Urinary bladder (tissue), 4 donors: ENCODE data around the gene ROR1. TPM values are rescaled to one million over a fixed set of nuclear protein-coding genes. Genes with fewer than 3 reads are reported as not detected.

ENCODE experiments used
- DNase-seq: peaks from one replicate; pipeline ENCODE4 v3.0.0-alpha.2; 2015; ENCODE audit errors: extremely low spot score
- H3K27ac ChIP-seq: one replicate; pipeline ENCODE4 v1.5.1; 2013; ENCODE audit warnings: low read depth, mild to moderate bottlenecking, moderate library complexity
- H3K36me3 ChIP-seq: one replicate; pipeline ENCODE4 v1.6.1; 2013; ENCODE audit warnings: mild to moderate bottlenecking, moderate library complexity; ENCODE audit not compliant: insufficient read depth
- H3K4me1 ChIP-seq: one replicate; pipeline ENCODE4 v1.6.1; 2013; ENCODE audit warnings: mild to moderate bottlenecking, moderate library complexity; ENCODE audit not compliant: insufficient read depth
- H3K4me3 ChIP-seq: one replicate; pipeline ENCODE4 v1.5.1; 2013; ENCODE audit warnings: low read depth, low read length
- WGBS: extraction: QIAGEN DNeasy Blood & Tissue Kit; methylation state at CpG from one replicate; pipeline ENCODE4 v1.1.7; 2013; 5-methylcytosine and 5-hydroxymethylcytosine counted together
- polyA plus RNA-seq: library from polyadenylated mRNA; stranded (reverse); fragments of 200-250 nt; gene quantifications from one replicate; pipeline ENCODE4 v1.2.3, GENCODE V29; 2013
- total RNA-seq: library from RNA; depleted of rRNA; stranded (reverse); fragments of >200 nt; gene quantifications from one replicate; pipeline ENCODE4 v1.2.3, GENCODE V29; 2014
- donor health status: healthy with polysubstance abuse.
- donor health status: healthy.

The ROR1 gene
- total and polyA plus RNA-seq, 2 donors, result 5.9 to 33.2 TPM

GRCh38 chr1:64046243-64046642, 272.4 kb downstream of the ROR1 start:
- no peak overlapping the region for H3K4me3 ChIP-seq
- WGBS, result 96% methylated on average over 2 of the region's 2 CpGs
- peaks cover 3% of the 10 kb centered on the region for H3K4me1 ChIP-seq
- no peaks in the 10 kb centered on the region for H3K36me3 ChIP-seq
- no peak overlapping the region for H3K27ac ChIP-seq
- DNase-seq, result no peak

GRCh38 chr1:64046891-64047290, 273.1 kb downstream of the ROR1 start:
- Histone ChIP-seq H3K4me3 (no peak overlapping the region), H3K27ac (no peak overlapping the region), H3K4me1 (peaks cover 1% of the 10 kb centered on the region), H3K36me3 (no peaks in the 10 kb centered on the region)
- DNase-seq, result no peak

- Histone ChIP-seq H3K4me3 (no peak overlapping the region), H3K36me3 (no peaks in the 10 kb centered on the region), H3K27ac (no peak overlapping the region), H3K4me1 (no peaks in the 10 kb centered on the region)
- 80% methylated on average over 1 of the region's 1 CpG for WGBS
- DNase-seq, result no peak
Measured at GRCh38 chr1:64047549-64047996, 273.8 kb downstream of the ROR1 start.

DNA sequence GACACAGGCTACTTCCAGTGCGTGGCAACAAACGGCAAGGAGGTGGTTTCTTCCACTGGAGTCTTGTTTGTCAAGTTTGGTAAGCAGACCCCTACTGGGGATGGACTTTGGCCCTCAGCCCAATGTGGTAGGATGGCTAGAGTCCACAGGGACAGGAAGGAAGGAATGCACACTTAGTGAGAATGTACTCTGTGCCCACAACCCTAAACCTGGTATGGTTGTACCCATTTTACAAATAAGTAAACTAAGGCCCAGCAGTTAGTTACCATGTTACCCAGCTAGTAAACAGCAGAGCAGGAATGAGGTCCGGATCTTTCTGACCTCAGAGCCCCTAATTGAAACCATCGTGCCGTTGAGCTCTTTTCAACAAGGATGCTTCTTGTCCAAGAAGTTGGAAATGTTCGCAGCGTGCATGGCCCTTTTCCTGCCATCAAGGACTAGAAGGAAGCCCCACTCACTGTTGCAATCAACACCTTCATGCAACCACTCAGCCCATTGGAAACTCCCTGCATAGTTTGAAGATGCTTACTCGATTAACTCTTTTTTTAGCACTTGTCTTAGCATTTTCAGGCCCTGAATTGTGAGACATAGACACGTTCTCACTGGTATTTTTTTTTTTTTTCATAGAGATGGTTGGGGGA, 276.2 kb downstream of the ROR1 start:
- 91% methylated on average over 9 of the region's 9 CpGs for WGBS
- no peaks in the 10 kb centered on the region for H3K36me3 ChIP-seq
- H3K4me3 ChIP-seq, result no peak overlapping the region
- no peak overlapping the region for H3K27ac ChIP-seq
- no peaks in the 10 kb centered on the region for H3K4me1 ChIP-seq
- no peak for DNase-seq

- H3K27ac ChIP-seq, result no peak overlapping the region
- WGBS, result 73% methylated on average over 2 of the region's 2 CpGs
- no peak for DNase-seq
Measured at GRCh38 chr1:64050601-64051000, 276.8 kb downstream of the ROR1 start.

DNA sequence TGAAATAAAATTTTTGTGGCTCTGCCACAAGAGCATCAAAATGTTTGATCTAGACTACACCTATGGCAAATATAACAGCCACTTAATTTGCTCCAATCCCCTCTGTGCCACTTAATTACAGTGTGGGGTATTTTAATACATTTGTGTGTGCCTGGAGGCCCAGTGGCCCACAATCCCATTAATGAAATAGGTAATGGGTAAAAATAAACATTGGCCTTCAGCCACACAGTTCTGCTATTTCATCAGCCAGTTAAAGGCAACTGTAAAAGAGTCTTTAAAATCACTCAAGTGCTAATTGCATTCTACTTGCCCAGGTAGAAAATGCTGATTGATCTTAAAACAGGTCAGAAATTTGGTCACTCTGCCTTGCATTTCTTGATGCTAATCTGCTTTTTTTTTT, 278.0 kb downstream of the ROR1 start:
- no peak for DNase-seq
- Histone ChIP-seq H3K27ac (no peak overlapping the region), H3K4me3 (no peak overlapping the region), H3K4me1 (no peaks in the 10 kb centered on the region), H3K36me3 (no peaks in the 10 kb centered on the region)

More at GRCh38 chr1:64050601-64051000, 276.8 kb downstream of the ROR1 start:
- Histone ChIP-seq H3K4me1 (no peaks in the 10 kb centered on the region), H3K4me3 (no peak overlapping the region), H3K36me3 (no peaks in the 10 kb centered on the region)

- no peak overlapping the region for H3K4me3 ChIP-seq
- no peaks in the 10 kb centered on the region for H3K4me1 ChIP-seq
- 87% methylated on average over 1 of the region's 1 CpG for WGBS
- no peak overlapping the region for H3K27ac ChIP-seq
- no peaks in the 10 kb centered on the region for H3K36me3 ChIP-seq
- no peak for DNase-seq
Measured at GRCh38 chr1:64052777-64053176, 279.0 kb downstream of the ROR1 start.

DNA sequence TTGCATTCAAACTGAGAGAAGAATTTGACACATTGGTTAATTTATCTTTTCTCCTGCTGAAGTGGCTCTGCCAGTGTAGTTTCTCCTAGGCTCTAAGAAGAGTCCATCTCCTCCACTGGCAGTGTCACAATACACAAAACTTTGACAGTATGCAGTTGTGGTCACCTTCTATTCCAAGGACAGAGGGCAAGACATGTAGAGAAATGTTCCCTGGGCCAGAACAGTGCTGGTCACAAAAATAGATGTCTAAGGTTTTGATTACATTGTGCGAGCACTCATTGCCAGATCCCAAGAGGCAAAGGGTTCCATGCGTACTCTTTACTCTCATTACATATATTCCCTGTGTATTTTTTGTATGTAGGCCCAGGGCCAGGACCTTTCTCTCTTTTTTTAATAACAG, 281.5 kb downstream of the ROR1 start:
- DNase-seq, result no peak
- no peak overlapping the region for H3K27ac ChIP-seq
- no peaks in the 10 kb centered on the region for H3K4me1 ChIP-seq
- WGBS, result over 99% methylated on average over 2 of the region's 2 CpGs
- no peaks in the 10 kb centered on the region for H3K36me3 ChIP-seq
- no peak overlapping the region for H3K4me3 ChIP-seq

DNA sequence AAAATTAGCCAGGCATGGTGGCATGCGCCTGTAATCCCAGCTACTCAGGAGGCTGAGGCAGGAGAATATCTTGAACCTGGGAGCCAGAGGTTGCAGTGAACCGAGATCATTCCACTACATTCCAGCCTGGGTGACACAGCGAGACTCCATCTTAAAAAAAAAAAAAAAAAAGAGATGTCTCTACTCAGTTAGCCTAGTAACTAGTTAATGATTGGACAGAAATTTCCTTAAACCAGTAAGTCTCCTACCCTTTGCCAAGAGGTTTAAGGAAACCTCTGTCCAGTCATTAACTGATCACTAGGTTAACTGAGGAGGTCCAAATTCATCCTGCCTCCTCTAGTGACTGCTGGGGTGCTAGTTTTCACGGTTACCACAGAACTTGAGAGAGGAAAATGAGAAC, 285.7 kb downstream of the ROR1 start:
- 97% methylated on average over 4 of the region's 4 CpGs for WGBS
- DNase-seq, result no peak
- no peaks in the 10 kb centered on the region for H3K4me1 ChIP-seq
- no peak overlapping the region for H3K27ac ChIP-seq
- H3K36me3 ChIP-seq, result no peaks in the 10 kb centered on the region
- H3K4me3 ChIP-seq, result no peak overlapping the region

DNA sequence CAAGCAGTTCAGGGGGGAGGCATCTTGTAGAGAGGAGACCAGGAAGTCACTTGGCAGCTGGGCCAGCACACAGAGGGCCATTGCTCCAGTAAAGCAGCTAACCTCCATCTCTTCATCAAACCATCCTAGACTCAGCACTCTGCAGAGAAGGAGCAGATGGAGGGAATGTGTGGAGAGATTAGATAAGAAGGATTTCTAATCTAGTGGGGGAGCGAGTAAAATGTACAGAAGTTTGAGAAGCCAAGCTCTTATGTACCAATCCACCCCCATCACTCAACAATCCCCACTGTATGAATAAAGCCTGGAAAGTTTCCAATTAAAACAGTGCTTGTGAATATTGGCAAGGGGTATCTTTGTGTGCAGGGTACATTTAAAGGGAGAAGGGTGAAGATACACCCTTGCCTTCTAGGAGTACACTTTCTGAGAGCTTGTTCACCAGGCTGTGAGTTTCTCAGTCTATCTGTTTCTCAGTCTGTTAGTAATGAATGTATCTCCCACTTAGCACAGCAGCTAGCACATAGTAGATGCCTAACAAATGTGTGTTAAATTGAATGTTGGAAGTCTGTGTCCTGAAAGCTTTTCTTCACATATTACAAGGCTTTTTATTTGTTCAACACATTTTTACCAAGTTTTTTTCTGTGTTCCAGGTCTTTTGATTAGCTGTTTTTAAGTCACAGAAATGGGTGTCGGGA, 286.9 kb downstream of the ROR1 start:
- no peak overlapping the region for H3K4me3 ChIP-seq
- H3K4me1 ChIP-seq, result no peaks in the 10 kb centered on the region
- H3K36me3 ChIP-seq, result no peaks in the 10 kb centered on the region
- 83% methylated on average over 2 of the region's 2 CpGs for WGBS
- H3K27ac ChIP-seq, result no peak overlapping the region
- no peak for DNase-seq

DNA sequence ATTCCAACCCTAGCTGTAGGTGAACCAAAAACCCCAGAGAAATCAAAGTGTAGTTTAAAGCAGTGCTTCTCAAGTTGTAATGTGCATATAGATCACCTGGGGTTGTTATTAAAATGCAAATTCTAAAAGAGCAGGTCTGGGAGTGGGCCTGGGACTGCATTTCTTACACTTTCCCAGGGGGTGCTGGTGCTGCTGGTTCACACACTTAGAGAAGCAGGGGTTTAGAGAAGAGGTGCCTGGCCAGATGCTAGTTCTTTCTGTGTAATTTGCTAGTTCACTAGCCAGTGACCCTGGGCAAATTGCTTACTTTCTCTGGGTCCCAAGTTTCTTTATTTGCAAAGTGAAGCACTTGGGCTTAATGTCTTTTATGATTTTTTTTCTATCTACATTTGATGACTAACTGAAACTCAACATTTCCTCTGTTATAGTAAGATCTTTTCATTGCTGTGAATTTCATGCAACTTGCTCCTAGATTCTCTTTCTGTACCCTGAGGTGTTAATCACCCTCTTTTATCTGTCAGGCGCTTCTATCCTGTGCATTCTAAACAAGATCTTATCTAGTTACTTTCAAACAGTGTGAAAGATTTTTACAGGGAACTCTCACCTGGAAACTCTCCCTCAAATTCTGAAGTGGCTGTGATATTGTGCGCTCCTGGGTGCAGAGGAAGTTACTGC, 287.8 kb downstream of the ROR1 start:
- Histone ChIP-seq H3K4me3 (no peak overlapping the region), H3K4me1 (no peaks in the 10 kb centered on the region), H3K27ac (no peak overlapping the region), H3K36me3 (no peaks in the 10 kb centered on the region)
- WGBS, result 87% methylated on average over 2 of the region's 2 CpGs
- DNase-seq, result no peak

- WGBS, result 88% methylated on average over 6 of the region's 6 CpGs
- H3K27ac ChIP-seq, result no peak overlapping the region
- DNase-seq, result no peak
- H3K36me3 ChIP-seq, result no peaks in the 10 kb centered on the region
- no peak overlapping the region for H3K4me3 ChIP-seq
- no peaks in the 10 kb centered on the region for H3K4me1 ChIP-seq
Measured at GRCh38 chr1:64062529-64062928, 288.7 kb downstream of the ROR1 start.

DNA sequence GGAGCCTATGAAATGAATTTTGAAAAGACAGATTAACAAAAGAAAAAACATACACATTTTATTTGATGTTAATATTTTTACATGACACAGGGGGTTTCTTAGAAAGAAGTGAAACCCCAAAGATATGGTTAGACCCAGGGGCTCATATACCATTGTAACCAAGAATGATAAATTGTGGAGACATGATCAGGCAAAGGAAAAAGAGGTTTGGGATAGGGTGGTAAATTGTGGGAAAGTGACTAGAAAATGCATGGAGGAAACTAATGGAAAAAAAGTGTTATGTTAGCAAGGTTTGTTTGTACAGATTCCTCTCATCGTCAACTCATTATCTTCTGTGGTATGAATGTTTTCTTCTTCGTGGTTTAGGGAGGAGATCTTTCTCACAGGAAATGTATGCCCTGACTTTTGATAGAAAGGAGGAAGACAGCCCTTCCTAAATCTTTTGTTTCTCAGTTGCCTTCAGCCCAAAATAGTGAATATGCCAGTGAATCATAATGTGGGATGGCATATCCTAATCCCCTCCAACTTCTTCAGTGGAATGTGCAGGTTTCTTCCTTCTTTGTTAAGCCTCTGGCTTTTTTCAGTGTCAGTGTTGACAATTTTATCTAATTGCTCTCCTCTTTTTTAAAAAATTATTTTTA, 289.2 kb downstream of the ROR1 start:
- 62% methylated on average over 2 of the region's 2 CpGs for WGBS
- Histone ChIP-seq H3K27ac (no peak overlapping the region), H3K4me3 (no peak overlapping the region), H3K36me3 (no peaks in the 10 kb centered on the region), H3K4me1 (no peaks in the 10 kb centered on the region)
- no peak for DNase-seq

DNA sequence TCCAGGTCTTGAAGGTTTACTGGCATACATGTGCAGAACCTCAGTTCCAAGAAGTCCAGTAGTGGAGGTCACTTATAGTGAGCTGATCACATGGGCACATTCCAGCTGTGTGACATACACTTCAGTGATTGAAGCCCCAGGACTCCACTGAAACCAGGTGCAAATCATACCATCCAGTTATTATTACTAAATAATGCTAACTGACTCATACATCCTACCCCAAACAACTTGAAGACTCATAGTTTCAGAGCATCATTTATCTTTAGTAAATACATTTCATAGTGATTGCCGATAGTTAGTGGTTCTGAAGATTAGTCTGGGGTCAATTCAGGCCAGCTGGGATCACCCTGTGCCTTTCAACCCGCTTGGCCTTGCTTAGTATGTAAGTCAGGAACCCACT, 291.8 kb downstream of the ROR1 start:
- DNase-seq, result no peak
- 96% methylated on average over 2 of the region's 2 CpGs for WGBS
- Histone ChIP-seq H3K27ac (no peak overlapping the region), H3K4me3 (no peak overlapping the region), H3K4me1 (no peaks in the 10 kb centered on the region), H3K36me3 (no peaks in the 10 kb centered on the region)
